ENCODE measurements around the gene SYNGAP1. TPM values are rescaled to one million over a fixed set of nuclear protein-coding genes. Genes with fewer than 3 reads are reported as not detected.

Gene SYNGAP1
- total and polyA plus RNA-seq, 9 of the 15 experiments (the other 6 are each of a cell fraction or from before 2014, with no cell fraction given) = 0.01 to 22.8 (median 3.2) TPM

DNA sequence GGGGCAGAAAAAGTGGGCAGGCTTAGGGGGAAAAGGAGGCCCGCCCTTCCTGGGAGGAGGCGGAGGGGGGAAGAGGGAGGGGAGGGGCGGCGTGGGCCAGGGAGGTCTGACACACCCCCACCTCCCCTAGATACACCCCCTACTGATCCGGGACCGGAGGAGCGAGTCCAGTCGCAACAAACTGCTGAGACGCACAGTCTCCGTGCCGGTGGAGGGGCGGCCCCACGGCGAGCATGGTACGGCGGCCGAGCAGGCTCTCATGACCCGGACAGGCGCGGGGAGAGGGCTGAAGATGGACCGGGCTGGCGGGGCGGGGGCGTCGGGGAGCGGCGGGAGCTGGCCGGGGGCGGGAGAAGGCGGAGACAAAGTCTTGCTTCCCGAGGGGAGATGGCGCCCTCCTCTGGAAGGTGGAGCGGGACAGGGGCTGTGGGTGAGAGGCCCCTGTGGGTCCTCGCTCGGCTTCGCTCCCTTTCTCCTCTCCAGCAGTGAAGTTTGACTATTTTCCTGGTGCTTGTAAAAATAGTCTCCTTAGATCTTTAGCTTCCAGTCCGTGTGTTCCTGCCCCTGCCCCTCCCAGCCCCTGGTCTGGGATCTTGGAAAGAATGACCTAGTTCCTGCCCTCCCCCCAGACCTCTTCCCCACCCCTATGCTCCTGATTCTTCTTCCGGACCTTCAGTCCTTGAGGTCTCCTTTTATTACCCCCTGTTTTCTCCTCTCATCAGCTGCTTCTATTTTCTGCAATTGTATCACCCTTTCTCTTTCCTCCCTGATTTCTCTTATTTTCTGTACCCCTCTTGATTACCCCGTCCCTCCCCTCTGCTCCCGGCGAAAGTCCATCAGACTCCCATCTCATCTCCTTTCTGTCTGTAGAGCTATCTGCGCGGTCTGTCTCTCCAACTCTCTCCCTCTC is 6.1 kb downstream of the SYNGAP1 start (continued):
- TF ChIP-seq, protein P1, sequence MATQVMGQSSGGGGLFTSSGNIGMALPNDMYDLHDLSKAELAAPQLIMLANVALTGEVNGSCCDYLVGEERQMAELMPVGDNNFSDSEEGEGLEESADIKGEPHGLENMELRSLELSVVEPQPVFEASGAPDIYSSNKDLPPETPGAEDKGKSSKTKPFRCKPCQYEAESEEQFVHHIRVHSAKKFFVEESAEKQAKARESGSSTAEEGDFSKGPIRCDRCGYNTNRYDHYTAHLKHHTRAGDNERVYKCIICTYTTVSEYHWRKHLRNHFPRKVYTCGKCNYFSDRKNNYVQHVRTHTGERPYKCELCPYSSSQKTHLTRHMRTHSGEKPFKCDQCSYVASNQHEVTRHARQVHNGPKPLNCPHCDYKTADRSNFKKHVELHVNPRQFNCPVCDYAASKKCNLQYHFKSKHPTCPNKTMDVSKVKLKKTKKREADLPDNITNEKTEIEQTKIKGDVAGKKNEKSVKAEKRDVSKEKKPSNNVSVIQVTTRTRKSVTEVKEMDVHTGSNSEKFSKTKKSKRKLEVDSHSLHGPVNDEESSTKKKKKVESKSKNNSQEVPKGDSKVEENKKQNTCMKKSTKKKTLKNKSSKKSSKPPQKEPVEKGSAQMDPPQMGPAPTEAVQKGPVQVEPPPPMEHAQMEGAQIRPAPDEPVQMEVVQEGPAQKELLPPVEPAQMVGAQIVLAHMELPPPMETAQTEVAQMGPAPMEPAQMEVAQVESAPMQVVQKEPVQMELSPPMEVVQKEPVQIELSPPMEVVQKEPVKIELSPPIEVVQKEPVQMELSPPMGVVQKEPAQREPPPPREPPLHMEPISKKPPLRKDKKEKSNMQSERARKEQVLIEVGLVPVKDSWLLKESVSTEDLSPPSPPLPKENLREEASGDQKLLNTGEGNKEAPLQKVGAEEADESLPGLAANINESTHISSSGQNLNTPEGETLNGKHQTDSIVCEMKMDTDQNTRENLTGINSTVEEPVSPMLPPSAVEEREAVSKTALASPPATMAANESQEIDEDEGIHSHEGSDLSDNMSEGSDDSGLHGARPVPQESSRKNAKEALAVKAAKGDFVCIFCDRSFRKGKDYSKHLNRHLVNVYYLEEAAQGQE (IDR thresholded peaks at IDR 0.05; ENCODE audit: borderline replicate concordance) = peak; percentile 67
- TF ChIP-seq, protein P1 (CRISPR knock-in tag; IDR thresholded peaks at IDR 0.05; ENCODE audit: low read depth) = no peak
- TF ChIP-seq ZNF263 (CRISPR knock-in tag; IDR thresholded peaks at IDR 0.05; ENCODE audit: borderline replicate concordance) (peak; percentile 23; the same call in 1 of the 2 replicates), STAT5A (IDR thresholded peaks at IDR 0.05; ENCODE audit: borderline replicate concordance, low read length) (no peak), EHMT2 (IDR thresholded peaks at IDR 0.05) (0 out of 2 replicates have a peak, but pooled peaks have one; percentile 35), PTBP1 (IDR thresholded peaks at IDR 0.05; ENCODE audit: low read depth, low read length) (0 out of 2 replicates have a peak, but pooled peaks have one; percentile 40), PCBP1 (IDR thresholded peaks at IDR 0.05; ENCODE audit: low read depth, low read length, poor library complexity, severe bottlenecking) (peak; percentile 53), SAP30 (IDR thresholded peaks at IDR 0.05; ENCODE audit: borderline replicate concordance, insufficient read depth, low read depth, low read length, poor library complexity, severe bottlenecking) (peak; percentile 77), NFATC3 (IDR thresholded peaks at IDR 0.05) (0 out of 2 replicates have a peak, but pooled peaks have one; percentile 27), RB1 (IDR thresholded peaks at IDR 0.05; ENCODE audit: low read depth) (peak; percentile 77), ZNF184 (CRISPR knock-in tag; IDR thresholded peaks at IDR 0.05) (no peak), NR1H2 (CRISPR knock-in tag; IDR thresholded peaks at IDR 0.05) (no peak), ZNF232 (CRISPR knock-in tag; IDR thresholded peaks at IDR 0.05) (0 out of 2 replicates have a peak, but pooled peaks have one; percentile 59), CBFA2T2 (conservative IDR thresholded peaks at IDR 0.05) (no peak), NEUROD1 (IDR thresholded peaks at IDR 0.05; ENCODE audit: borderline replicate concordance, low read depth, low read length, partially characterized antibody) (peak; percentile 90)
- TF ChIP-seq, protein P2, sequence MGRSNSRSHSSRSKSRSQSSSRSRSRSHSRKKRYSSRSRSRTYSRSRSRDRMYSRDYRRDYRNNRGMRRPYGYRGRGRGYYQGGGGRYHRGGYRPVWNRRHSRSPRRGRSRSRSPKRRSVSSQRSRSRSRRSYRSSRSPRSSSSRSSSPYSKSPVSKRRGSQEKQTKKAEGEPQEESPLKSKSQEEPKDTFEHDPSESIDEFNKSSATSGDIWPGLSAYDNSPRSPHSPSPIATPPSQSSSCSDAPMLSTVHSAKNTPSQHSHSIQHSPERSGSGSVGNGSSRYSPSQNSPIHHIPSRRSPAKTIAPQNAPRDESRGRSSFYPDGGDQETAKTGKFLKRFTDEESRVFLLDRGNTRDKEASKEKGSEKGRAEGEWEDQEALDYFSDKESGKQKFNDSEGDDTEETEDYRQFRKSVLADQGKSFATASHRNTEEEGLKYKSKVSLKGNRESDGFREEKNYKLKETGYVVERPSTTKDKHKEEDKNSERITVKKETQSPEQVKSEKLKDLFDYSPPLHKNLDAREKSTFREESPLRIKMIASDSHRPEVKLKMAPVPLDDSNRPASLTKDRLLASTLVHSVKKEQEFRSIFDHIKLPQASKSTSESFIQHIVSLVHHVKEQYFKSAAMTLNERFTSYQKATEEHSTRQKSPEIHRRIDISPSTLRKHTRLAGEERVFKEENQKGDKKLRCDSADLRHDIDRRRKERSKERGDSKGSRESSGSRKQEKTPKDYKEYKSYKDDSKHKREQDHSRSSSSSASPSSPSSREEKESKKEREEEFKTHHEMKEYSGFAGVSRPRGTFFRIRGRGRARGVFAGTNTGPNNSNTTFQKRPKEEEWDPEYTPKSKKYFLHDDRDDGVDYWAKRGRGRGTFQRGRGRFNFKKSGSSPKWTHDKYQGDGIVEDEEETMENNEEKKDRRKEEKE (IDR thresholded peaks at IDR 0.05; ENCODE audit: borderline replicate concordance in 1 of 2, control insufficient read depth in 1 of 2, low read depth in 2 of 2, low read length in 1 of 2) = no peak
